Kidney glomerular epithelial cell (primary cell): Measurements from ENCODE around the gene WSB2.

Experiments
- DNase-seq: peaks from one replicate; lab custom pipeline; 2025; lab: John Stamatoyannopoulos, UW

The WSB2 gene

GRCh38 chr12:118061873-118062843 is 1.2 kb upstream of the WSB2 start:
- DNase-seq: peak; percentile 27

- DNase-seq: no peak
Measured at GRCh38 chr12:118060301-118061010, 523 bp downstream of the WSB2 start.

GRCh38 chr12:118059341-118060191 is 1.4 kb downstream of the WSB2 start:
- DNase-seq: peak; percentile 28

- DNase-seq: no peak
Measured at GRCh38 chr12:118058881-118059280, 2.1 kb downstream of the WSB2 start.

- no peak for DNase-seq
Measured at GRCh38 chr12:118058227-118058626, 2.8 kb downstream of the WSB2 start.

- no peak for DNase-seq
Measured at GRCh38 chr12:118055865-118056773, 4.9 kb downstream of the WSB2 start.

GRCh38 chr12:118055144-118055557 is 5.8 kb downstream of the WSB2 start:
- DNase-seq: peak; percentile 75

GRCh38 chr12:118053071-118053985 is 7.7 kb downstream of the WSB2 start:
- DNase-seq: no peak

GRCh38 chr12:118052324-118053070 is 8.5 kb downstream of the WSB2 start:
- DNase-seq: peak; percentile 94

- DNase-seq: no peak
Measured at GRCh38 chr12:118050972-118051910, 9.7 kb downstream of the WSB2 start.

GRCh38 chr12:118046430-118046829 is 14.5 kb downstream of the WSB2 start:
- DNase-seq: no peak

GRCh38 chr12:118044577-118044976 is 16.4 kb downstream of the WSB2 start:
- DNase-seq: no peak

- no peak for DNase-seq
Measured at GRCh38 chr12:118044075-118044474, 16.9 kb downstream of the WSB2 start.

- DNase-seq: no peak
Measured at GRCh38 chr12:118042091-118042490, 18.9 kb downstream of the WSB2 start.

GRCh38 chr12:118038137-118038536 is 22.8 kb downstream of the WSB2 start:
- DNase-seq: no peak

GRCh38 chr12:118036672-118037411 is 24.1 kb downstream of the WSB2 start:
- DNase-seq: no peak
